AG08396 (cell line): ENCODE measurements around the gene RIPOR2.
"Not testable (repeated sequence)": the region's sequence is repeated elsewhere in the genome, so short reads cannot be mapped to it uniquely, and the experiment has no call there.

Source experiments
- DNase-seq: peaks from one replicate; pipeline ENCODE4 v3.0.0; 2012; ENCODE audit warnings: low spot score, mixed read lengths

Gene RIPOR2

DNA sequence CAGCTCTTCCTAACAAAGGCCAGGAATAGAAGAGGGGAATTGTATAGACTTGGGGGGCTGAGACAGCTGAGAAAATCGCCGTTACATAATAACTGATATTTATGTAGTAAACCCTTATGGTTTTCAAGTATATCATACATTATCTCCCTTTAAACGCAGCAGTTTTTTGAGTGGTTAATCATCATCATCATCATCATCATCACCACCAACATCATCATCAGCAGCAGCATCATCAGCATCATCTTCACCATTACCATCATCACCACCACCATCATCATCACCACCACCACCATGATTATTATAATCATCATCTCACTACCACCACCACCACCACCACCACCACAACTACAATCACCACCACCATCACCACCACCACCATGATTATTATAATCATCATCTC, 9.1 kb downstream of the RIPOR2 start:
- DNase-seq: not testable (repeated sequence)

DNA sequence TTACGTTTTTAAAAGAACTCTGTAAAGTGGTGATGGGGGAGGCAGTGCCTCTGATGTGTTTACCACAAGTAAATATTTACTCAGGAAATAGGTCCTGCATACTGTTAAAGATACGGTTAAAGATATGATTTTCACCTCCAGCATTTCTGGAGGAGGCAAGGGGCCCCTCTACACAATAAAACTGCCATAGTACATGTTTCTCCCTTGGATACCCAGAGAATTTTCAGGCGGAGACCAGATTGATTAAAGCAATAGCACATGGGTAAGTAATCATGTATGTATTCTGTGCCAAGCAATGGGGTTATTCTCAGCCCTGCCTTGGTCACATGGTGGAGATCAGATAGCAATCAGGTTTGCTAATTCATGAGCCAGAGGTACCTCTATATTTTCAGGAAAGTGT, 9.6 kb downstream of the RIPOR2 start:
- no peak for DNase-seq

DNA sequence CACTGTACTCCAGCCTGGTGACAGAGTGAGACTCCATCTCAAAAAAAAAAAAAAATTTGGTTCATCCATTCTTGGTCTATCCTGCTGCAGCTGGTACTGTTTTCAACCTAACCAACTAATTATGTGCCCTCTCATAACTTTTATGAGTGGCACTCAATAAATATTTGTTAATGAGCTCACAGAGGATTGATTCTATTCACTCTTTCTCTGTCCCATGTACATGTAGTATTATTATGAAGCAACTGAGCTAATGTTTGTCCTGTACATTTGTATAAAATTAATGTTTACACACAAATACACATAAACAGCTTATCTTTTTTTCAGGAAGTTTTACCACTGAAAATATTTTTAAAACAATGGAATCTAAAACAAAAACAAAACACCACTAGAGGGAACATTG, 10.1 kb downstream of the RIPOR2 start:
- no peak for DNase-seq

DNA sequence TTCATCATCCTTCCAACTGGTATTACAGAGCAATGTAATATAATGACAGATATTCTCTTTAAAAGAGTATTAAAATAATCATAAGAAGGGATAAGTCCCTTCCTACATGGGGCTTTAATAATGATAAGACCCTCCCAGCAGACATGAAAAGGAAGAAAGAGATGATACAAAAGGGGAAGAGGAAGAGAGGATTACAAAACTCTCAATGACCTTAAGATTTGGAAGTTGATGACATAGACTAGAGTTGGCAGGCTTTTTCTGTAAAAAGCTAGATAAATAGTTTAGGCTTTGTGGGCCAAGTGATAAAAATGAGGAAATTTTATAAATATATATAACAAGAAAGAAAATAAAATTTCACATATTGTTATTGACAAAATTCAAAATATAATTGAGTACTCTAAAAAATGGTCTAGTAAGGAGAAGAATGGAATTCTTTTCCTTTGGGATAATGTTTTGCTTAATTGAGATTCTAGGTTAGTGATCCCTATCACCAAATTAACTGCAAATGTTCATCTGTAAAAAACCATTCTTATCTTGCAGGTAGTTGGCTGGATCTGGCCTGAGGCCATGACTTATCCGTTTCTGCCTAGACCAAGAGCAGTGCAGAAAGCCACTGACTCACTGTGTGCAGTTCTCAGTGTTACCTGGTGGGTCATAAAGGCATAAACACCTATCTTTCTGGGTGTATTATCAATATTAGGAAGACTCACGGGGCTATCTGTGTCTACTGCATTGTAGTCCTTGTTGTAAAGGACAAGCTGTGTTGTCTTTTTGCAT, 11.0 kb downstream of the RIPOR2 start:
- no peak for DNase-seq

DNA sequence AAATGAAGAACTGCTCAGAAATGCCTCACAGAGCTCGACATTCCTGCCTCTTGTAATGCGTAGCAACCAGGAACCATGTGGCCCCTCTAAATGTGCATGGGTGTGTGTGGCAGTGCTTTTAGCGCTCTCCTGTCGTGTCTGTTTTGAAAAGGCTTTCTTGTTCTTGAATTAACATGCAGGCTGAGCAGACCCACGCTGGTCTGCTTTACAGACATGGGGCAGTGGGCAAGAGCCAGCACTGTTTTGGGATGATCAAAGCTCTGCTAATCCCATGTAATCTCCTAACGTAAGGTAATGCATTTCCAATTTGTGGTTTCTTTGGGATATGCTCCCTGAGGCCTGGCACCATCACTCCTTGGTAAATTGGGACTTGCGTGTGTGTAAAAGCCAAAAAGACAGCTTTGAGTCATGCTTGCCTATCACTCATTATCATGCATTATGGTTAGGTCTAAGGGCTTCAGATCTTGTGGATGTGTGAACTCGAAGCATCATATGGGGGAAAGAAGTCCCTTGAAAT, 11.8 kb downstream of the RIPOR2 start:
- no peak for DNase-seq

DNA sequence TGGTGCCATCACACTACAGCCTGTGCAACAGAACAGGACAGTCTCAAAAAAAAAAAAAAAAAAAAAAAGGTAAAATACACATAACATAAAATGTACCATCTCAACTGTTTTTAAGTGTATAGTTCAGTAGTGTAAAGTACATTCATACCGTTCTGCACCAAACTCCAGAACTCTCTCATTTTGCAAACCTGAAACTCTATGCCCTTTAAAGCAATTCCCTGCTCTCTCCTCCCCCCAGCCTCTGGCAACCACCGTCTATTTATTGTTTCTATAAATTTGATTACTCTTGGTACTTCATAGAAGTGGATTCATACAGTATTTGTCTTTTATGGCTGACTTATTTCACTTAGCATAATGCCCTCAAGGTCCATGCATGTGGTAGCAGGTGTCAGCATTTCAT, 12.9 kb downstream of the RIPOR2 start:
- no peak for DNase-seq

DNA sequence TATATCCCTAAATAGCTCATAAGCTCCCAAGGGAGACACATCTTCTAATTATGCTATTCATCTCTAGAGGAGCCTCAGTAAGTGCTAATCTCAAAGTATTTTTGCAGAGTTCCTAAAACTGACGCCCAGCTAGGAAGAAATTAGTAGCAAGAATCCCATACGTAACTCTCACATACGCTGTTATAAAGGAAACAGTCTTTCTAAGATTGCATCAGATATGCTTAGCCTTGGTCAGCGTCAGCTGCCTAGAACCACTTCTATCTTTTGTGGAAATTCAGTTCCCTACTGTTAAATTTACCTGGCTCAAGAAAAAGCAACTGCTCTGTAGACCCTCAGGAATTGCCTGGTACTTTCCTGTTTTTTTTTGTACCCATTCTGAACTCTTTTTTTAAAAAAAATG, 13.6 kb downstream of the RIPOR2 start:
- no peak for DNase-seq

DNA sequence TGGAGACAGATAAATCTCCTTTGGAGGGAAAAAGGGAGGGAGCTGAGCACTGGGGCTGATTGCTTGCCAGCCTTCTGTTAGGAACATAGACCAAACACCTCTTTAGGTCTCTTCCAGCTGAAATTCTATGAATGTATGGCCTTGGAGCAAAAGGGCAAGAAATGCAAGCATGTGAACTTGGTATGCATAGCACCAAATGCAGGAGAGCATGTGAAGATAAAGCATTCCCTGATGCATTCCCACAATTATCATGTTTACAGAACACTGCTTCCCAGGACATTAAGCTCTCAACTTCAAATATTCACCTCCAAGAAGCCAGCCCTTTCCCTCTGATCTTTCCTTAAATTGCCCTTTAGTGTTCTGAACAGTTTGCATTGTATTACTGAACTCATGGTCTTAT, 15.6 kb downstream of the RIPOR2 start:
- no peak for DNase-seq

DNA sequence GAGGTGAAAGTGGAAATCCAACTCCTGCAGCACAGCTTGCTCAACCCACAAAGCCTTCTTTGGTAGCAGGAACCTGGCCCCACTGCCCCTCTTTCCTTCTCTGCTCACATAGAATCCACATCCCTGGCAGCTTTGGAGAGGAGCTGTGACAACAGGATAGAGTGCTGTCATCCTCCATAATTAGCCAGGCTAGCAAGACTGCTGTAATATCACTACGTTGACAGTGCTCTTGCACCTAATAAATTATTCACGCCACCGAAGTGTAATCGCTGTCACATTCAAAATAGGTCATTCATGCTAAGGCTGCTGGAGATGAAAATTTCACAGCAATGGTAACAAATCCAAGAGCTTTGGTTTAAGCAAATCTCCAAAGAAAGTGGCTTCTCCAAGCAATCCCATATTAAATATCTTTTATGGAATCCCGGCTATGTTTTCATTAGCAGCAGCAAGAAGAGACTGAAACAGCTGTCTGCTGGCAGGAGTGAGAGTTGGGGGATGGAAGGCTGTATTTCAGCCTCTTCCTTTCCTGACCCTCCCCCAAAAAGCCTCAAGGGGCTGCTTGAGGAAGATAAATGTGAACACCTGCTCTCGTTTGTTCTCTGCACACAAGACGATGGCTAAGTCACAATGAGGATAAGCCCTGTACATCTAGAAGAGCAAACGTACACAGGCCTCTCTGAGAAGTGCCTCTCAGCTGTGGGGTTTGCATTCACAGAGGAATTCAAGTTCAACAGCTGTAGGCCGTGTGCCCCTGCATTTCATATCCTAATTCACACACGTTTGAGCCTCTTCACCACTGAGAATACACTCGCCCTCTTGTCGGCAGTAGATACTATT, 16.5 kb downstream of the RIPOR2 start:
- no peak for DNase-seq

DNA sequence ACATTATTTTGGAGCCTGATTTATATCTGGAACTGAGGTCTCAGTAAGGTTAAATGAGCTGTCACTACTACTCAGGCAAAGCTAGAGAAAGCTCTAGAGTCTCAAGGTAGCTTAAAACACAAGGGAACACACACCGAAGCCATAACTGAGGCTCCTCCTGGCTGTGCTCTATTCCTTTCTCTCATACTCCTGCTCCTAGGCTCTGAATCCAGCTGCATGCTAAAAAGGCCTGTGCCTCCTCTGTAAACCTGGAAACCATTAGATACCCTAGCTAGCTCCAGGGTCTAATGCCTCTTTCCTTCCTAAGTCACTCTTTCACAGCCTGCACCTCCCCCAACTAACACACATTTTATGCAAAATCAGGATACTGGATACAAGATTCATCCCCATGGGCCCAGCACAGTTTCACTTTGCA, 17.1 kb downstream of the RIPOR2 start:
- DNase-seq: no peak

DNA sequence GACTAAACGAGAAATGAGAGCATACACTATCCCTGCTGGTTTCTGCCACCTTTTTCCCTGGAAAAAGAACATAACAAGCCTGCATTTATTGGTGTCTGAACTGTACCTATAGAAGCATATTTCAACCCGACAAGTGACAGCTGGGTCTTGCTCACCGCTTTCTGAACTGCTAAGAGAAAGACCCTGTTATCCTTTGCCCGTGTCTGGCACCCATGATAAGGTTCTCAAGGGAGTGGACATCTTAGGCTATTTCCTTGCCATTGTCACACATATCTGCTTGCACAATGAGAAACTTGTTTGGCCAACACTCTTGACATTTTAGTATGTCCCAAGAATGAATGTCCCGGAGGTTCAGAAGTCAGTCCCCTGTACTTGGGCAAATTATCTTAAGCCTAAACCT, 19.3 kb downstream of the RIPOR2 start:
- no peak for DNase-seq

DNA sequence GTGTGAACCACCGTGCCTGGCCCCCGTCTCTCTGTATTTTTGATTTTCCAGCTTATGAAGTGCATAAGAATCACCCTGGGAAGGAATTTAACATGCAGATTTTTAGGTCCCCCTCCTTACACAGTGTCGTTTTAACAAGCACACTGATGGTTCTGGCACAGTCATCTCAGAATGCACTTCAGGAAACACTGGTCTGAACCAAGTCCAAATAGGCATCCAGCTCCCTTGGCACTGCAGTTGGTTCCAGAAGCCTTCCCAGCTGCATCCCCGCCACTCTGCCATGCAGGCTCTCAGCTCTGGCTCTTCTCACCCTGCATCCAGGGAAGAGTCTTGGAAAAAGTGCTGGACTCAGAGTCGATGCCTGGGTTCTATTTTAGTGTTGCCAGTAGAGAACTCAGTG, 20.1 kb downstream of the RIPOR2 start:
- no peak for DNase-seq

DNA sequence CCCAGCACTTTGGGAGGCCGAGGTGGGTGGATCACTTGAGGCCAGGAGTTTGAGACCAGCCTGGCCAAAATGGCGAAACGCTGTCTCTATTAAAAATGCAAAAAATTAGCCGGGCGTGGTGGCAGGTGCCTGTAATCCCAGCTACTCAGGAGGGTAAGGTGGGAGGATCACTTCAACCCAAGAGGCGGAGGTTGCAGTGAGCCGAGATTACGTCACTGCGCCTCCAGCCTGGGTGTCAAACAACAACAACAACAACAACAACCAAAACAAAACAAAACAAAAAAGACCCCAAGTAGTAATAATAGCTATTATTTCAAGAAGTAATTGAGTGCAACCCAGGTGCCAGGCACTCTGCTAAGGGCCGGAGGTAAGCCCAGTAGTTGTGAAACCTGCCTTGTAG, 21.7 kb downstream of the RIPOR2 start:
- DNase-seq: not testable (repeated sequence)

DNA sequence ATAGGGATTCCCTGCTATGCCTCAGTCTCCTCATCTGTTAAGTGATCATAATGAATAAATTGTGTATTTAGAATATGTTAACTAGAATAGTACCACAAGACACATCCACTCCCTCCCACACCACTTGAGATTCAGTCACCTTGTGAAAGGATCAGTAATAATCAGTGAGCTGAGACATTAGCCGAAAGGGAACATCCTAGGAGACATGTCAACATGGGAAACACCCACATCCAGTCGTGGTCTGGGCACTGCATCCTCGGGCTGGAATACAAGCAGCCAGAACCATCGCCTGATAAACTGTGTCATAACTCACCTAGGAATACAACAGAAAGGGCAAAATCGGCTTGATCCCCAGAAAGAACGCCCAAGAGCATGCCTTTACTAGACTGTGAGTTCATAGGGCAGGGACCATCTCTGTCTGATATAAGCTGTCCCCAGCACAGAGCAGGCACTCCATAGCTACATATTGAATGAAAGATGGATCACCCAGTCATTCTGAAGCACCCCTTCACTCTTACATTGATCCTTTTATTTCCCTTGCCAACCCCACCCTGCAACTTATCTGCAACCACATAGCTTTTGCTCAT, 23.9 kb downstream of the RIPOR2 start:
- no peak for DNase-seq

DNA sequence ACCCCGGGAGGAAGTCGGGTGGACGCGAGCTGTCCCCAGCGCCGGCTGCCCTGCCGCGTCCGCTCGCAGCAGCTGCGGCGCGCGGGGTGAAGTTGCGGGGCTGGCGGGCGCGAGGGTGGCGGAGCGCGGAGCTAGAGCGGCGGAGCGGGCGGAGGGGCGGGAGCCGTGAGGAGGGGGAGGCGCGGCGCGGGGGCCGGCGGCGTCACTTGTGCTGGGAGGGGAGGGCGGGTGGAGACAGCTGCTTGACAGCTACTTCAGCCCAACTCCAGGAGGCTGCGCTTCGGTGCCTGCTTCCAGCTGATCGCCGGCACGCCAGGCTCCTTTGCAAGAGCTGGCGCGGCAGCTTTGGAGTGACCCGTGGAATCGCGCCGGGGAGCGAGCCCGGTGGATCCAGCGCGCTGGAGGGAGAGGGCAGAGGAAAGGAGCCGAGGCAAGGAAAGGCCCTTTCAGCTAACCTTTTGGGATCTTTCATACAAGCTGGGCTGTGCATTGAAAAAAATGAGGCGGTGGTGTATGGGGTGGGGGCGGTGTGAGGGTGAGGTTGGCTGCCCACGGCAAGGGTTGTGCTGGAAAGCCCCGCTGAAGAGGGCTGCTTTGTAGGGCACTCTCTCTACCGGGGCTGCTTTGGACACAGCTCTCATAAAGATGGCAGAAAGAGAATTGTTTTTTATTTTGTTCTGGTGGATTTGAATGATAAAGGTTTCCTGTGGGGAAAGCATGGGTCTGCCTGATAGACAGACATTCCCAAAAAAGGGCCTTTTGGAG, 24.6 kb downstream of the RIPOR2 start:
- peak; percentile 54 for DNase-seq

DNA sequence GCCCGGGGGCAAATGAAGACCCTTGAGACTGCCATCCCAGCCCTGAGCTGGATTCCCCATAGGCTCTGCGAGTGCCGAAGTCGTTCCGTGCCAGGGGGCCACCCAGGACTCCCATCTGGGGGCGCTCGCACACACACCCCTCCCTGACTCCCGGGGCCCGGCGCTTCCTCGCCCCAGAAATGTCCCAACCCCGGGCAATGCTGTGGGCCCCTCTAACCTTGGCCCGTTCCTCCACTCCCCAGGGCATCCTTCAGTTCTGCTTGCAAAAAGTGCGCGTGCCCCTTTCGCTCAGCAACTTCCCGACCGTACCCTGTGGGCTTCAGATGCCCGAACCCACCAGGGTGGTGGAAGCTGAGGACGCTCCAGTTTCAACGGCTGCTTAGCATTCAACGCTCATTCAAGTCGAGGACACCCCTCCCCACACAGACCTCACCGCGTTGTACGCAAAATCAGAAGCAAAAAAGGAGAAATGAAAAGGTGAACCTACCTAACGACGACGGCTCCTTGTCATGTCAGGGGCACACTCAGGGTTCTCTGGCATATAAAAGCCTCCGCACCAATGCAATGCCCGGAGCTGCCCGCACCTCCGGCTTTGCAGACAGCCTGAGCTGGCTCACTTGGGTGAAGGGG, 25.3 kb downstream of the RIPOR2 start:
- no peak for DNase-seq

DNA sequence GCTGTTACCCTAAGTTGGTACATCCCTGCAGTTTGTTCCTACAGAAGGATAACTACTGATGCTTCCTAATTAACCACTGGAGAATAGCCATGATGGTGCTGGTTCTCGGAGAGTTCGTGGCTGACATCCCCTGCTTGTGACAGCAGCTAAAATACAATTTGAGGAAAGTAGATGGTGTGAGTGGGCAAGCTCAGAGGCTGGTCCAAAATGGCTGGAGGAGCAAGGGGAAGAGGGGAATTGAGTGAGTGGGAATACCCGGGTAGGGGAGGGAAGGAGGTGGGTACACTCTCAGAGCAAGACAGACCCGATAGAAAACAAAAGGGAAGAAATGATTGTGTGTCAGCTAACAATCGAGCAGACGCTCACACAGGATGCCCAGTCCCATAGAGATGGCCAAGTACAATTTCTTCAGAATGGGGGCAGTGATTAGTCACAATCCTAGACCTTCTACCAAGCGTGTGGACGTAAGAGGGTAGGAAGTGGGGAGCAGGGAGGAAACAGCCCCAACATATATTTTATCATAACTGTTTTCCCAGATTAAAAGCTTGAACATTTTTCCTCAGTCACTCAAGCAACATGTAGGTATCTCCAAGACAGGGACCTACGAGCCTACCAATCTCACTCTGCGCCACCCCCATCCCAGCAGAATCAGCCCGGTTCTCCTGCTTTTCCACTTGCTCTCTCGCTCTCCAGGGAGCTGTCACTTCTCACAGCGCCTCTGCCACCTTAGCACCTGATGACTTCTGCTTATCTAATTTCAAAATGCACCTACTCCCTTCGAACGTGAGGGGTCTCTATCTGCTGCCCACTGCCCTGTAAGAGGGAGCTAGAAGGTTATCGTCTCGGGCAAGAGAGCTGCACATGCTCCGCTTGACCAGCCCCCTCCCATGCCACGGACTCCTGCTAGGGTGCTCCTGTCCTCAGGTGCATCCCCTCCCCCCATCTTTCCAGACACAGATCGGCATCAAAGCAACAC, 26.2 kb downstream of the RIPOR2 start:
- no peak for DNase-seq

DNA sequence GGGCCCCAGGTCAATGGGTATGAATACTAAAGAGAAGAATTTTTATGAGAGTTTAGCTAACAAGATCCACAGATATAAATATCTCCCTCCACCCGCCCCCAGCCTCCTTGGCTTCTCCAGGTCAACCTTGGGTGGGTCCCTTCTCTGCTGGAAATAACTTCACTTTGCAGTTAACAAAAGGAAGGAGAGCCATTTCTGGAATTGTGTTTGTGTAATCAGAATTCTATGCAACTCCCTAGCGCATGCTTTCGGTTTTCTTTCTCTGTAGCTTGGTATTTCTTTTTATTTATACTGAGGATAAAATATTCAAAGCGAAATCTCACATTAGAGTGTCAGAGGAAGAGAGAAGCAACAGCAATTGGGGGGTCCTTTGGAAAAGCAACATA, 27.1 kb downstream of the RIPOR2 start:
- no peak for DNase-seq

DNA sequence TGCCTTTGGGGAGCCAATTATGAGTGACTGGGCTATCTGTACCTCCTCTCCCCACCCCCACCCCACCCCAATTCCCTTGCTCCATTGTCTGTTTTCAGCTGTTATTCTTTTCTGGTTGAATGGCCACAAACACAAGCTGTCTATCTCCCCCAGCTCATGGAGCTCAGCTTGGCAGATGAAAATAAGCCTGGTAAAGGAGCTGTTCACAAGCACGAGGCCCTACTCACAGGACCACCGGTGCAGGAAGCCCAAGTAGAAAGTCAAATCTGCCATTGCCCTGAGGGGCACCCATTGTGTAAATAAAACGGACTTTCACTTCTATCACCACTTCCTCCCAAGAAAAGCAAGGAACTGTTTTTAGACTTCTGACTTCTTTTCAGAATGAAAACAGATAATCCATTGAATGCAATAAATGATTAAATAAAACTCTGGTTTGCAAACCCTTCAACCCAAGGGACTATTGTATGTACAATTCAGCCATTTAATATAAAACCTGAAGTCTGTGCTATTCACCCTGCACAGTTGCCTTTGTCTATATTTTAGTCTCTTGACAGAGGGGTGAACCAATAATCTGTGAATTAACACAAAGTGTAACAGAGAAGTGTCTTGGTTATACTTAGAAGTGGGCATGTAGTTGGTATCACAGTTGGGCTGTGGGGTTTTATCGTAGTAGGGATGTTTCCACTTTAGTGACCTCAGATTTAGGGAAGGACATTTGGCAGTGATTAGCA, 27.7 kb downstream of the RIPOR2 start:
- no peak for DNase-seq

DNA sequence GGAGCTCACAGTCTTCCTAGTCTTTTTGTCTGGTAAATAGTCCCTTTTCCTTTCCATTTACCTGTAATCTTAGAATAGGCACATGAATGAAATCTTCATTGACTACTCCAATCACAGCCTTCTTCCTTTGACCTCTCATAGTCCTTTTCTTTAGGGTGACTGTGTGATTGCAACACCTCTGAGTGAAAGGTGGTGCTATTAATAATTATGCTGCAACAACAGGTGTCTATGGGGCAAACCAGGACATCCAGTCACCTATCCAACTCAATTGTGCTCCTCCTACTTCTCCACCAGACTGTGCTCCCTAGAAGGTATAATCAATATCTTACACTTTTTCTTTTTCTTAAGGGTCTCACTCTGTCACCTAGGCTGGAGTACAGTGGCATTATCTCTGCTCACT, 29.4 kb downstream of the RIPOR2 start:
- no peak for DNase-seq
